ENCODE data around the gene SLC22A23.

Gene SLC22A23

DNA sequence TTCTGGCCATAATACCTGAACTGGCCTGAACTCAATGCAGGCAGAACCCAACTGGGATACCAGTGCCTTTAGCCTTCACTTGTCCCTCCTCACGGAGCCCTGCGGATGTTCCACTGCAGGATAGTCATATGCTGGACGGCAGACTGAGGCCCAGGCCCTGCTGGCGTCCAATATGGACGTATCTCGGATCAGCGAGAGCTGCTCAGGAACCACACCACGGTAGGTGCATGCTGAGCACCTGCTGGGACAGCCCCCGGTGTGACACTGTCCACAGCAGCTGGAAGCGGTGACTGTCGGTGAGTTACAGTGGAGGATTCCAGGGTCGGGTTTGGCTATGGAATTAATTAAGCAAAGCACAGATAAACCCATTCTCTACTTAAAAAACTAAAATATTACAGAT lies 149.4 kb downstream of the SLC22A23 start:
- POLR2A ChIA-PET = no interaction called here
- DNase-seq (ENCODE audit: low read depth, low spot score) = no peak
- CTCF ChIA-PET = no interaction called here
- no peak overlapping the region for H3K4me3 ChIP-seq (ENCODE audit: low read depth, low read length)
- TF ChIP-seq, protein P1, sequence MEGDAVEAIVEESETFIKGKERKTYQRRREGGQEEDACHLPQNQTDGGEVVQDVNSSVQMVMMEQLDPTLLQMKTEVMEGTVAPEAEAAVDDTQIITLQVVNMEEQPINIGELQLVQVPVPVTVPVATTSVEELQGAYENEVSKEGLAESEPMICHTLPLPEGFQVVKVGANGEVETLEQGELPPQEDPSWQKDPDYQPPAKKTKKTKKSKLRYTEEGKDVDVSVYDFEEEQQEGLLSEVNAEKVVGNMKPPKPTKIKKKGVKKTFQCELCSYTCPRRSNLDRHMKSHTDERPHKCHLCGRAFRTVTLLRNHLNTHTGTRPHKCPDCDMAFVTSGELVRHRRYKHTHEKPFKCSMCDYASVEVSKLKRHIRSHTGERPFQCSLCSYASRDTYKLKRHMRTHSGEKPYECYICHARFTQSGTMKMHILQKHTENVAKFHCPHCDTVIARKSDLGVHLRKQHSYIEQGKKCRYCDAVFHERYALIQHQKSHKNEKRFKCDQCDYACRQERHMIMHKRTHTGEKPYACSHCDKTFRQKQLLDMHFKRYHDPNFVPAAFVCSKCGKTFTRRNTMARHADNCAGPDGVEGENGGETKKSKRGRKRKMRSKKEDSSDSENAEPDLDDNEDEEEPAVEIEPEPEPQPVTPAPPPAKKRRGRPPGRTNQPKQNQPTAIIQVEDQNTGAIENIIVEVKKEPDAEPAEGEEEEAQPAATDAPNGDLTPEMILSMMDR (IDR thresholded peaks at IDR 0.05; ENCODE audit: insufficient read depth, low read length, missing control alignments) = no peak

DNA sequence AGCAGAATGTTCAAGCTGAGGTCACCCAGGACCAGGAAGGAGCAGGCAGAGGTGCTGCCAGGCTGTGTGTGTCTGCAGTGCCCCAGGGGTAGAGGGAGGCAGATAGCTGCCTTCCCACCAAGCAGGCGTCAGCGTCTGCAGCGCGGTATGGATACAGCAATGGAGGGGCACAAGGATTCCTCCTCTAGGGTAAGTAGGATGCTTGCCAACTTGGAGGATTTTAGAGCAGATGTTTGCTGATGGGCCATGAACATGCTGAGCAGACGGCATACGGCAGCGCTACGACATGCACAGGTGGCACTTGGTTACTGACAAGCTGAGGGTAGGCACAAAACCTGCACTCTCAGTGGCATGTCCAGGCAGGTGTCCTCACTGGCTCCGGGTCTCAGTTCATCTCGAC lies 150.0 kb downstream of the SLC22A23 start:
- CTCF ChIA-PET = no interaction called here
- H3K4me3 ChIP-seq (ENCODE audit: low read depth, low read length) = no peak overlapping the region
- POLR2A ChIA-PET = no interaction called here
- TF ChIP-seq, protein P1 (IDR thresholded peaks at IDR 0.05; ENCODE audit: insufficient read depth, low read length, missing control alignments) = no peak
- DNase-seq (ENCODE audit: low read depth, low spot score) = no peak

DNA sequence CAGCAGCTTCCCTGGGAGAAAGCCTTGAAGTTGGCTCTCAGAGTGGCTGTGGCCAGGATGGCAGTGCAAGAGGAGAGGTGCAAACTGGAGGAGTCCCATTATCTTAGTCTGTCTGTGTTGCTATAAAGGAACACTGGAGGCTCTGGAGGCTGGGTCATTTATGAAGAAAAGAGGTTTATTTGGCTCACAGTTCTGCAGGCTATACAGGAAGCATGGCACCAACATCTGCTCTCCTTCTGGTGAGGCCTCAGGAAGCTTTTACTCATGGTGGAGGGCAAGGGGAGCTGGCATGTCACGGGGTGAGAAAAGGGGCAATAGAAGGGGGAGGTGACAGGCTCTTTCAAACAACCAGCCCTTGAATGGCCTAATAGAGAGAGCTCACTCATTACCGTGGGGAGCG lies 151.0 kb downstream of the SLC22A23 start:
- DNase-seq (ENCODE audit: low read depth, low spot score) = no peak
- CTCF ChIA-PET = no interaction called here
- H3K4me3 ChIP-seq (ENCODE audit: low read depth, low read length) = no peak overlapping the region
- POLR2A ChIA-PET = no interaction called here
- TF ChIP-seq, protein P1 (IDR thresholded peaks at IDR 0.05; ENCODE audit: insufficient read depth, low read length, missing control alignments) = no peak

DNA sequence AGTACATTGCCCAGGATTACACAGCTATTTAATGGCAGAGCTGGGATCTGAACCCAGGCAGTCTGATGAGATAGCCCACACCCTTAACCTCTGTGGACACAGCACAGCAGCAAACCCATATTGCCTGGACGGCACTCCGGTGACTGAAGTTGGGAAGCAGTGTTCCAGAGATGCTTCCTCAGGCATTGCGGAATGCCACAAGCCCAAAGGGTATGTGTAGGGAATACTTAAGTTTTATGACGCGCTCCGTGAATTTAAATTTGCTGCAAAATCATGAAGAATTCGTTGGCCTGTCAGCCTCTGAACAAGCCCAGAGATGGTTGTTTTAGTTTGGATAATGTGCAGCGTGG lies 151.7 kb downstream of the SLC22A23 start:
- POLR2A ChIA-PET = no interaction called here
- CTCF ChIA-PET = no interaction called here
- no peak overlapping the region for H3K4me3 ChIP-seq (ENCODE audit: low read depth, low read length)
- TF ChIP-seq, protein P1 (IDR thresholded peaks at IDR 0.05; ENCODE audit: insufficient read depth, low read length, missing control alignments) = no peak
- DNase-seq (ENCODE audit: low read depth, low spot score) = no peak

DNA sequence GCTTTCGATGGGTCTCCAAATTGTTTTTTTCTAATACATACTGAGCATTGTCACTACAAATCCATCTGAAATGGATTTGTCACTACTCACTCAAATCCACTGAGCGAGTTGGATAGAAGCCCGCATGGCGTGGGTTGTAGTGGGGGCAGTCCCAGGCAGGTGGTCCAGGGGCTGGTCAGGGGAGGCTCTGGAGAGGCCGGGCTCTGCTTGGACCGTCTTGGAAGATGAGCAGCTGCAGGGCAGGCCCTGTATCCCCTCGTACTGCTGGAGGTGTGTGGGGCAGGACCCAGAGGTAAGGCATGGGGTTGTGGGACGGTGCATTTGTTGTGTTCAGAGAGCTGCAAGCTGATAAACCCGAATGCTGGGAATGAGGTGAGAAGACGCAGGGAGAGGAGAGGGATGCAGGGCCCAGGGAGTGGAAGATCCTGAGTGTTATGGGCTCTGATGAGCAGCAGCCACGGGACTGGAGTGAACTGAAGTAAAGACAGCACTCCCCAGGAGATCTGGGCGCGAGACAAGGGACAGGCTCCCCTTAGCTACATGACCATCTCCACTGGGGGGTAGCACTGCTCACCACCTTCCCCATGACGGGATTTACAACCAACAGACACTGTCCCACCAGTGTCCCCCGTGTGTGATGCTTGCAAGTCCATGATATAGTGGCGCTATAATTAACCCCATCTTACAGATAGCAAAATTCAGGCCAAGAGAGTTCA lies 152.2 kb downstream of the SLC22A23 start:
- TF ChIP-seq, protein P1 (IDR thresholded peaks at IDR 0.05; ENCODE audit: insufficient read depth, low read length, missing control alignments) = no peak
- CTCF ChIA-PET = no interaction called here
- POLR2A ChIA-PET = no interaction called here
- H3K4me3 ChIP-seq (ENCODE audit: low read depth, low read length) = no peak overlapping the region
- DNase-seq (ENCODE audit: low read depth, low spot score) = no peak

DNA sequence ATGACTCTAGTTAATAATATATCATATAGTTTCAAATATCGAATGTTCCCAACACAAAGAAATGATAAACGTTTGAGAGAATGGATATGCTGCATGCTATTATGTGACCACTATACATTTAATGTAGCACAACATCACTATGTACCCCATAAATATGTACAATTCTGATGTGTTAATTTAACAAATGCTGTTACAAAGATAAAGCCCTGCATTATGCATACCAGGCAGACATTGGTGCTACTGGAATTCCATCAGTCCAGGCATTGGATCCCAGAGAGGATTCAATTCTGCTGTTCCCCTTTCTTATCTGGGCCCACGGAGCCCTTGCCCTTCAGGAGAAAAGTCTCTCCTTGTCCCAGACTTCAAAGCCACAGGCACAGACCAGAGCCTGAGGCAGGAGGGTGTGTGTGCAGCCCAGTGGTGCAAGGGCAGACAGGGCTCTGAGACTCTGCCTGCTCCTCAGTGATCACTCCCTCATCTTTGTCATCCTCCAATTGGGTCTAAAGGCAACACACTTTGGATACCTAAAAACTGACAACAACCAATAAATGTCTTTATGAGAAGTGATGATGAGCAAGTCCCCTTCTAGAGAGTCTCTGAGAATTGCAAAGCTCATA lies 152.9 kb downstream of the SLC22A23 start:
- no peak for DNase-seq (ENCODE audit: low read depth, low spot score)
- H3K4me3 ChIP-seq (ENCODE audit: low read depth, low read length) = no peak overlapping the region
- CTCF ChIA-PET = no interaction called here
- TF ChIP-seq, protein P1 (IDR thresholded peaks at IDR 0.05; ENCODE audit: insufficient read depth, low read length, missing control alignments) = no peak
- POLR2A ChIA-PET = no interaction called here
